Spinal cord (tissue), 10 donors: ENCODE data around the gene IMPA2. TPM values are rescaled to one million over a fixed set of nuclear protein-coding genes. Genes with fewer than 3 reads are reported as not detected.
"Not testable (repeated sequence)": the region's sequence is repeated elsewhere in the genome, so short reads cannot be mapped to it uniquely, and the experiment has no call there.

ENCODE experiments used
- DNase-seq, 6 donors: peaks; one replicate each; pipeline versions ENCODE4 v3.0.0 to v3.0.0-alpha.2; 2013 to 2015; ENCODE audit warnings: low spot score in 6 of 6, low read depth in 4 of 6
- H3K27ac ChIP-seq: one replicate; pipeline ENCODE4 v1.5.1; 2013; ENCODE audit warnings: low read depth, low read length, control low read depth
- H3K27me3 ChIP-seq: one replicate; pipeline ENCODE4 v1.6.1; 2013; ENCODE audit warnings: low read length; ENCODE audit not compliant: control insufficient read depth, insufficient read depth
- H3K36me3 ChIP-seq: one replicate; pipeline ENCODE4 v1.6.1; 2013; ENCODE audit warnings: low read length; ENCODE audit not compliant: control insufficient read depth, insufficient read depth
- H3K4me1 ChIP-seq: one replicate; pipeline ENCODE4 v1.6.1; 2013; ENCODE audit warnings: low read length; ENCODE audit not compliant: control insufficient read depth, insufficient read depth
- H3K4me3 ChIP-seq: one replicate; pipeline ENCODE4 v1.5.1; 2013; ENCODE audit warnings: low read depth, low read length, control low read depth
- H3K9me3 ChIP-seq: one replicate; pipeline ENCODE4 v1.6.1; 2013; ENCODE audit warnings: low read length; ENCODE audit not compliant: control insufficient read depth, insufficient read depth
- WGBS: methylation state at CpG from one replicate; pipeline ENCODE4 v1.1.5; 2013; ENCODE audit warnings: missing lambda C conversion rate; ENCODE audit not compliant: insufficient coverage; 5-methylcytosine and 5-hydroxymethylcytosine counted together
- long read RNA-seq, 4 donors: transcript quantifications; one replicate each; lab custom pipeline, GENCODE V29; 2026
- polyA plus RNA-seq, 2 donors: library from polyadenylated mRNA; unstranded; fragments of 120-200 nt; gene quantifications; one replicate each; pipeline ENCODE4 v1.2.1, GENCODE V29; 2013; ENCODE audit not compliant: insufficient read length in 2 of 2
- total RNA-seq, 2 donors: library from RNA; depleted of rRNA in 1 of 2; stranded (reverse); fragments of 120-200 nt in 1 of 2; fragments of >200 nt in 1 of 2; gene quantifications; one replicate each; pipeline versions ENCODE4 v1.2.3 to v1.2.4, GENCODE V29; 2013 to 2014
- donor health status: healthy.

IMPA2 gene
- total RNA-seq (10 to 100 TPM in 1 of 2 donors, 1 to 10 TPM in 1; 9.2 to 19.6 TPM), polyA plus RNA-seq (10 to 100 TPM in 1 of 2 donors, 1 to 10 TPM in 1; 7.3 to 10.2 TPM)
- long read RNA-seq, donor 1, transcript IMPA2-201 (8 exons, 1,534 nt) = major isoform, 5 of 10 reads
- long read RNA-seq, donor 1, transcript IMPA2-209 (2 exons, 919 nt) = major isoform, 5 of 10 reads
- long read RNA-seq, donor 1, partial matches to known transcripts = 0 of 10 reads
- long read RNA-seq, donor 1, other reads (novel, unspliced or antisense) = 0 of 10 reads
- long read RNA-seq, donor 2, partial matches to known transcripts = 0 of 2 reads
- long read RNA-seq, donor 2, other reads (novel, unspliced or antisense) = 0 of 2 reads
- long read RNA-seq, donor 3, partial matches to known transcripts = 0 of 4 reads
- long read RNA-seq, donor 3, other reads (novel, unspliced or antisense) = 0 of 4 reads
- long read RNA-seq, donor 4, transcript IMPA2-209 (2 exons, 919 nt) = minor isoform, 21 of 80 reads
- long read RNA-seq, donor 4, transcript IMPA2-201 (8 exons, 1,534 nt) = major isoform, 38 of 80 reads
- long read RNA-seq, donor 4, partial matches to known transcripts = 19 of 80 reads
- long read RNA-seq, donor 4, other reads (novel, unspliced or antisense) = 0 of 80 reads

DNA sequence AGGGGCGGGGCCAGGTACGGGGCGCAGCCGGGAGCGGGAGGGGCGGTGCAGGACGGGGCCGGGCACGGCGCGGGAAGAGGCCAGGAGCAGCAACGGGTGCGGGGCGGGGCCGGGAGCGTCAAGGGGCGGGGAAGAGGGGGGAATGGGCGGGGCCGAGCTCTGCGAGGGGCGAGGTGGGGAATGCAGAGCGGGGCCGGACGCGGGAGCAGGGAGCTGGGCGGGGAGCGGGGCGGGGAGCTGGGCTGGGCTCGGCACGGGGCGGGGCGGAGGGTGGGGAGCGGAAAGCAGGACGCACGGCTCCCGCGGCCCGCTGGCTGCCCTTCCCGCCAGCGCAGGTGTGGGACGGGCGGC lies at the start of gene IMPA2:
Gene IMPA2 (plus strand): TSS at position 316 of the 351 bp plus-strand sequence. CDS start 163 bp downstream, outside the sequence.
- Histone ChIP-seq H3K27ac (peak within 1 kb of the TSS; percentile 83), H3K4me1 (peaks cover 13% of the 10 kb centered on the region), H3K9me3 (no peaks in the 10 kb centered on the region), H3K27me3 (peaks cover 12% of the 10 kb centered on the region), H3K36me3 (no peaks in the 10 kb centered on the region), H3K4me3 (peak within 1 kb of the TSS; percentile 59)
- 0% methylated on average over 42 of the region's 42 CpGs for whole genome bisulfite sequencing
- DNase-seq = peak in 3 of 6 donors; percentile 40 to 96 (median 68)

DNA sequence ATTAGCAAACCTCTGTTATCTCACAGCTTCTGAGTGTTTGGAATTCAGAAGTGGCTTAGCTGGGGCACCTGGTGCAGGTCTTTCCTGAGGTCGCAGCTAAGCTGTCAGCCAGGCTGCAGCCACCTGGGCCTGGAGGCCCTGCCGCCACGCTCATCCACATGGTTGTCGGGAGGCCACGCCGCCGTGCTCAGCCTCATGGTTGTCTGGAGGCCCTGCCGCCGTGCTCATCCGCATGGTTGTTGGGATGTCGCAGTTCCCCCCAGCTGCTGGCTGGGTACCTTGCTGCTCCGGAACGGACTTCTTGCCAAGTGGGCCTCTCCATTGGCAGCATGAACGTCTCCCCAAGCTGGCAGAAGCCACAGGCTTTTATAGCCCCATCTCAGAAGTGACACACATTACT lies 48.9 kb upstream of the IMPA2 start:
- Histone ChIP-seq H3K27ac (no peak overlapping the region), H3K27me3 (no peaks in the 10 kb centered on the region), H3K9me3 (no peaks in the 10 kb centered on the region), H3K36me3 (no peaks in the 10 kb centered on the region), H3K4me3 (no peak overlapping the region), H3K4me1 (no peaks in the 10 kb centered on the region)
- 92% methylated on average over 14 of the region's 14 CpGs for WGBS
- DNase-seq = no peak

DNA sequence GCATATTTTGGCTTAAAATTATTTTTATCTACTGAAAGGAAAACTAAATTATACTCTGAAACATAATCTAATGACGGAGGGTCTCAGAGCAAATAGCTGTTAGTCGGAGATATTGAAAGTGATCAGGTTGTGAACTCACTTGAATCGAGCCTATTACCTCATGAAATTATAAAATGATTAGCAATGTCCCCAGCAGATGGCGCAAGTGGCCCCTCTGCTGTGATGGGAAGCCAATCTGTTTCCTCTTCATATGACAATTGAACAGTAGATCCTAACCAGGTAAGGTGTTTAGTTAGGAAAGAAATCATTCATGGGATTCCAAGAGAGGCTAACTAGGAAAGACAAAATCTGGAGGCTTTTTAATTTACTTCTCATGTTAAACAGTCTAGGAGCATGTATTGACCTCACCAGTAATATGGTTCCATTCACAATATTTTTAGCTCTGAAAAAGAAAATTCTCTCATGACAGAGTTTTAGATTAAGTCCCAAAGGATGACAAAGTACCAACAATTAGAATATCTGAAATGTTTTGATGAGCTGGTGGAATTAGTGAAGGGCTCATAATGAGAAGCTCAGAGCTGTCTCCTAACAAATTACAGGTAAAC lies 43.3 kb upstream of the IMPA2 start:
- no peaks in the 10 kb centered on the region for H3K36me3 ChIP-seq
- H3K9me3 ChIP-seq = no peaks in the 10 kb centered on the region
- no CpG with 5 or more reads among the region's 4 CpGs for WGBS
- no peaks in the 10 kb centered on the region for H3K4me1 ChIP-seq
- no peak overlapping the region for H3K27ac ChIP-seq
- no peak overlapping the region for H3K4me3 ChIP-seq
- H3K27me3 ChIP-seq = no peaks in the 10 kb centered on the region
- DNase-seq = peak in 5 of 6 donors; percentile 57 to 93 (median 68)

DNA sequence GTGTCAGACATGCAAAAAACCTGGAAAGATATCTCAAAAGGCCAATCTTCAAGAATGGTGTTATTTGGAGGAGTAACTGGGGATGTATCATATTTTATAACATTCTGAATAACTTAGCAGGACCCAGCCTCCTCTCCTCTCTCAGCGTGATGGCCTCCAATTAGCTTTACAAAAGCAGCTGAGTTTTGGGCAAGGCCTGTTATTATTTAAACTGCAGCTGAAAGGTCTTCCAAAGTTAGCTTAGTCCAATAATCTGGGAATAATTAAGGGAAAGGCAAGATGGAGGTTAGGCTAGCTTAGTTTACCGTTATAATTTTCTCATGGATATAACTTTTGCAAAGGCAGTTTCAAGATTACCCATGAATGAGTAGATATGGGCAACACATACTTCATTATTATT lies 40.4 kb upstream of the IMPA2 start:
- no CpG with 5 or more reads among the region's 2 CpGs for WGBS
- Histone ChIP-seq H3K9me3 (no peaks in the 10 kb centered on the region), H3K27me3 (no peaks in the 10 kb centered on the region), H3K4me3 (no peak overlapping the region), H3K36me3 (no peaks in the 10 kb centered on the region), H3K4me1 (peaks cover under 1% of the 10 kb centered on the region), H3K27ac (no peak overlapping the region)
- DNase-seq = no peak

DNA sequence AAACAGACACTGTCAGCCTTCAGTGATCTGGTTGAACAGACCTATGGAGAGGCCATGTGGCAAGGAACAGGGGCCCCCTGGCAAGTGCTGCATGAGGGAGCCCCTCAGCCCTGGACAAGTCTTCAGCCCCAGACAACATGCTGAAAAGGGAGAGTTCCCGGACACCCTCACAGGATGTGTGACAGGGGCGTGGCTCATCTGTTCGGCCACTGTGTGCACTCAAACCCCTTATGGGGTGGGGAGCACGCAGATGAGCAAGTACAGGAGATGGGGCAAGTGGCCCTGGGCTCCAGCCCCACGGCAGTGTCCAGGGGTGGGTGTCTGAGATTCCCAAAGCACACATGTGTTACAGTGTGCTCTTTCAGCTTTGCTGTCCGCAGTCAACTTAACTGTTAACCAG lies 37.8 kb upstream of the IMPA2 start:
- no peaks in the 10 kb centered on the region for H3K36me3 ChIP-seq
- H3K4me3 ChIP-seq = no peak overlapping the region
- no peaks in the 10 kb centered on the region for H3K9me3 ChIP-seq
- no peak for DNase-seq
- peaks cover 20% of the 10 kb centered on the region for H3K4me1 ChIP-seq
- H3K27ac ChIP-seq = no peak overlapping the region
- peaks cover 7% of the 10 kb centered on the region for H3K27me3 ChIP-seq
- 67% methylated on average over 5 of the region's 6 CpGs for WGBS

DNA sequence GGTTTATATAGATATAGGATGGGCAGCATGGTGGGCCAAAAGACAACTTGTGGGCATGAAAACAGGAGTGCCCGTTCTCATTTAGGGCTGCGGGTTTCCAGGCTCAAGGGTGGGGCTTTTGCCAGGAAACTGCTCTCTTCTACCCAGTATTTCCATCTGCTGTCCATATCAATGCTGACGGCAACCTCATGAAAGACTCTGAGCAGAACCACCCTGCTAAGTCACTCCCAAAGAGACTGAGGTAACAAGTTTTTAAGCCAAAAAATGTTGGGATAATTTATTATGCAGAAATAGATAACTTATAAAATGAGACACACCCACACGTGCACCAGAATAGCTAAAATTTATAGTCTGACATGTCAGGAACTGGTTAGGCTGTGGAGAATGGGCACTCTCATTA lies 37.1 kb upstream of the IMPA2 start:
- DNase-seq = no peak
- Histone ChIP-seq H3K27ac (no peak overlapping the region), H3K4me3 (no peak overlapping the region), H3K9me3 (no peaks in the 10 kb centered on the region), H3K4me1 (peaks cover 20% of the 10 kb centered on the region), H3K27me3 (peaks cover 7% of the 10 kb centered on the region), H3K36me3 (no peaks in the 10 kb centered on the region)
- 86% methylated on average over 1 of the region's 4 CpGs for WGBS

DNA sequence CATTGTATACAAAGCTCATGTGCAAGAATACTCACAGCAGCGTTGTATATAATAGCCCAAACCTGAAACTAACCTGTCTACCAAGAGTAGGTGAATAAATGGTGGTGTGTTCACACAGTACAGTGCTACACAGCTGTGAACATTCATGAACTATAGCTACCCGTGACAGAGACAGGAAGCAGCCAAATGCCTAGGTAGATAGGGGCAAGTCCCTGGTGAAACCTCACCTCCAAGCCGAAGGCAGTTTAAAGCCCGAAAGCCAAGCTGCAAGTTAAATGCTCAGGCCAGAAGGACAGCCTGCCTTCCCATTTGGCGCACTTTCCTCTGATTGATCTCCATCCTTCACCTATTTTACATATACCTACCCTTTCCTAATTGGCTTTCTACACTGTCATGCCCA lies 36.5 kb upstream of the IMPA2 start:
- H3K4me1 ChIP-seq = peaks cover 20% of the 10 kb centered on the region
- peaks cover 7% of the 10 kb centered on the region for H3K27me3 ChIP-seq
- no peaks in the 10 kb centered on the region for H3K9me3 ChIP-seq
- 100% methylated on average over 3 of the region's 5 CpGs for WGBS
- H3K4me3 ChIP-seq = no peak overlapping the region
- H3K27ac ChIP-seq = no peak overlapping the region
- DNase-seq = no peak
- no peaks in the 10 kb centered on the region for H3K36me3 ChIP-seq

DNA sequence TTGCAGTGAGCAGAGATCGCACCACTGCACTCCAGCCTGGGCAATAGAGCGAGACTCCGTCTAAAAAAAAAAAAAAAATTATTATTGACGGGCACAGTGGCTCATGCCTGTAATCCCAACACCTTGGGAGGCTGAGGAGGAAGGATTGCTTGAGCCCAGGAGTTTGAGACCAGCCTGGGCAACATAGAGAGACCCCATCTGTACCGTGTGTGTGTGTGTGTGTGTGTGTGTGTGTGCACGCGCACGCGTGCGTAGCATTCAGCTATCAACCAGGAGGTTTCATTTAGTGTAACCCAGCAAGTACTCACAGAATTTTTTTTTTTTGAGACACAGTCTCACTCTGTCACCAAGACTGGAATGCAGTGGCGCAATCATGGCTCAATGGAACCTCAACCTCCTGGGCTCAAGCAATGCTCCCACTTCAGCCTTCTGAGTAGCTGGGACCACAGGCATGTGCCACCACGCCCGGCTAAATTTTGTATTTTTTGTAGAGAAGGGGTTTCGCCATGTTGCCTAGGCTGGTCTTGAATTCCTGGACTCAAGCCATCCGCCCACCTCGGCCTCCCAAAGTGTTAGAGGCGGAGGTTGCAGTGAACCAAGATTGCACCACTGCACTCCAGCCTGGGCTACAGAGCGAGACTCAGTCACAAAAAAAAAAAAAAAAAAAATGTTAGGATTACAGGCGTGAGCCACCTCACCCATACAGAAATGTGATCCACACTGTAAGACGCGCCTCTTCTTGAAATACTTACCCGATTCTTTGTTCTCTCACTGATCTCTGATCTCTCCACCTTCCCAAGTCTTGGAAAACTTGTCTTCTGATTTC lies 35.3 kb upstream of the IMPA2 start:
- 88% methylated on average over 11 of the region's 22 CpGs for WGBS
- not testable (repeated sequence) for H3K36me3 ChIP-seq, DNase-seq, H3K27ac ChIP-seq, H3K4me3 ChIP-seq, H3K9me3 ChIP-seq, H3K27me3 ChIP-seq
- peaks cover 20% of the 10 kb centered on the region for H3K4me1 ChIP-seq

DNA sequence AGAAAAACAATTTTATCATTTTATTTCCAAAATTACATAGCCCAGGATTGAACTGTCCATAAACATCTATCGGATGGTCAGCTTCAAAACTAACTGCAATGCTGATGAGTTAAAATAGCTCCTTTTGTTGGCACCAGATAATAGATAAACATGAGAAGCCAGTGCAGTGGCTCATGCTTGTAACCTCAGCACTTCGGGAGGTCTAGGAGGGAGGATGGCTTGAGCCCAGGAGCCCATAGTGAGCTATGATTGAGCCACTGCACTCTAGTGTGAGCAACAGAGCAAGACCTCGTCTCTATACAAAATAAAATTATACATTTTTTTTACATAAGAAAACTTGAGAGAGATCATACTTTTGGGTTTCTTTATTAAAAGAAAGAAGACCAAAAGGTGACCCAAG lies 34.6 kb upstream of the IMPA2 start:
- peak overlapping the region; percentile 44 for H3K4me3 ChIP-seq

More for the DNA sequence above, 34.6 kb upstream of the IMPA2 start:
- no peaks in the 10 kb centered on the region for H3K9me3 ChIP-seq
- H3K36me3 ChIP-seq = no peaks in the 10 kb centered on the region
- peak in 1 of 6 donors; percentile 45 for DNase-seq
- H3K27me3 ChIP-seq = peaks cover 7% of the 10 kb centered on the region
- 80% methylated on average over 1 of the region's 3 CpGs for WGBS
- H3K27ac ChIP-seq = peak overlapping the region; percentile 69
- H3K4me1 ChIP-seq = peaks cover 22% of the 10 kb centered on the region
